ENCODE results near the gene FYB1. TPM values are rescaled to one million over a fixed set of nuclear protein-coding genes. Genes with fewer than 3 reads are reported as not detected.
"Not testable (repeated sequence)": the region's sequence is repeated elsewhere in the genome, so short reads cannot be mapped to it uniquely, and the experiment has no call there.

The FYB1 gene
- total RNA-seq, 1 donor from 2014 or later = 45.0 TPM

GRCh38 chr5:39235648-39236047 lies 16.3 kb upstream of the FYB1 start:
- H3K4me3 ChIP-seq = no peak overlapping the region
- no peak for TF ChIP-seq CTCF (IDR thresholded peaks at IDR 0.05)
- peaks cover 6% of the 10 kb centered on the region for H3K9me3 ChIP-seq
- intact Hi-C loops (cut with DNase I) = no loop called here
- no peaks in the 10 kb centered on the region for H3K27me3 ChIP-seq
- no peaks in the 10 kb centered on the region for H3K36me3 ChIP-seq
- H3K27ac ChIP-seq = no peak overlapping the region
- H3K4me1 ChIP-seq = no peaks in the 10 kb centered on the region
- ATAC-seq (no peak), DNase-seq (no peak)

GRCh38 chr5:39234494-39234893 lies 15.1 kb upstream of the FYB1 start:
- DNase-seq; intact Hi-C loops (cut with DNase I): not testable (repeated sequence)

GRCh38 chr5:39233783-39234182 lies 14.4 kb upstream of the FYB1 start:
- Histone ChIP-seq H3K27ac (no peak overlapping the region), H3K4me3 (no peak overlapping the region), H3K4me1 (no peaks in the 10 kb centered on the region), H3K27me3 (no peaks in the 10 kb centered on the region), H3K9me3 (no peaks in the 10 kb centered on the region), H3K36me3 (no peaks in the 10 kb centered on the region)
- intact Hi-C loops (cut with DNase I) = no loop called here
- ATAC-seq (no peak), DNase-seq (no peak)
- no peak for TF ChIP-seq CTCF (IDR thresholded peaks at IDR 0.05)

More at GRCh38 chr5:39234494-39234893, 15.1 kb upstream of the FYB1 start:
- H3K9me3 ChIP-seq, H3K4me3 ChIP-seq, H3K27ac ChIP-seq, H3K36me3 ChIP-seq, H3K4me1 ChIP-seq, ATAC-seq, H3K27me3 ChIP-seq: not testable (repeated sequence)

- no peak for ATAC-seq
- Histone ChIP-seq H3K4me1 (no peaks in the 10 kb centered on the region), H3K9me3 (no peaks in the 10 kb centered on the region), H3K36me3 (no peaks in the 10 kb centered on the region), H3K27ac (no peak overlapping the region), H3K27me3 (no peaks in the 10 kb centered on the region), H3K4me3 (no peak overlapping the region)
- no peak for TF ChIP-seq CTCF (IDR thresholded peaks at IDR 0.05)
- DNase-seq = no peak
- intact Hi-C loops (cut with DNase I) = no loop called here
Observed at GRCh38 chr5:39231705-39232525, 12.6 kb upstream of the FYB1 start.

- ATAC-seq (no peak), DNase-seq (no peak)
- Histone ChIP-seq H3K9me3 (no peaks in the 10 kb centered on the region), H3K36me3 (no peaks in the 10 kb centered on the region), H3K27ac (no peak overlapping the region), H3K4me1 (peaks cover 3% of the 10 kb centered on the region), H3K27me3 (no peaks in the 10 kb centered on the region), H3K4me3 (no peak overlapping the region)
- intact Hi-C loops (cut with DNase I) = no loop called here
- TF ChIP-seq CTCF (IDR thresholded peaks at IDR 0.05) = no peak
Observed at GRCh38 chr5:39228596-39228995, 9.2 kb upstream of the FYB1 start.

GRCh38 chr5:39226558-39226957 lies 7.2 kb upstream of the FYB1 start:
- TF ChIP-seq CTCF (IDR thresholded peaks at IDR 0.05) = no peak
- ATAC-seq = no peak
- H3K27me3 ChIP-seq = no peaks in the 10 kb centered on the region
- DNase-seq = no peak
- H3K27ac ChIP-seq = no peak overlapping the region
- intact Hi-C loops (cut with DNase I) = no loop called here
- no peaks in the 10 kb centered on the region for H3K9me3 ChIP-seq
- peaks cover 3% of the 10 kb centered on the region for H3K4me1 ChIP-seq
- H3K36me3 ChIP-seq = no peaks in the 10 kb centered on the region
- H3K4me3 ChIP-seq = no peak overlapping the region
